PFSK-1 (cell line): ENCODE data around the gene ARHGAP18.

Source experiments
- POLR2AphosphoS5 ChIP-seq: IDR thresholded peaks from 2 replicates; pipeline ENCODE4 v1.6.1; 2012; ENCODE audit warnings: low read depth, mild to moderate bottlenecking, control low read depth, low read length, moderate library complexity
- TAF1 ChIP-seq: IDR thresholded peaks from 2 replicates; pipeline ENCODE4 v1.6.1; 2012; ENCODE audit warnings: low read length, control low read depth, borderline replicate concordance; ENCODE audit not compliant: insufficient read depth

DNA sequence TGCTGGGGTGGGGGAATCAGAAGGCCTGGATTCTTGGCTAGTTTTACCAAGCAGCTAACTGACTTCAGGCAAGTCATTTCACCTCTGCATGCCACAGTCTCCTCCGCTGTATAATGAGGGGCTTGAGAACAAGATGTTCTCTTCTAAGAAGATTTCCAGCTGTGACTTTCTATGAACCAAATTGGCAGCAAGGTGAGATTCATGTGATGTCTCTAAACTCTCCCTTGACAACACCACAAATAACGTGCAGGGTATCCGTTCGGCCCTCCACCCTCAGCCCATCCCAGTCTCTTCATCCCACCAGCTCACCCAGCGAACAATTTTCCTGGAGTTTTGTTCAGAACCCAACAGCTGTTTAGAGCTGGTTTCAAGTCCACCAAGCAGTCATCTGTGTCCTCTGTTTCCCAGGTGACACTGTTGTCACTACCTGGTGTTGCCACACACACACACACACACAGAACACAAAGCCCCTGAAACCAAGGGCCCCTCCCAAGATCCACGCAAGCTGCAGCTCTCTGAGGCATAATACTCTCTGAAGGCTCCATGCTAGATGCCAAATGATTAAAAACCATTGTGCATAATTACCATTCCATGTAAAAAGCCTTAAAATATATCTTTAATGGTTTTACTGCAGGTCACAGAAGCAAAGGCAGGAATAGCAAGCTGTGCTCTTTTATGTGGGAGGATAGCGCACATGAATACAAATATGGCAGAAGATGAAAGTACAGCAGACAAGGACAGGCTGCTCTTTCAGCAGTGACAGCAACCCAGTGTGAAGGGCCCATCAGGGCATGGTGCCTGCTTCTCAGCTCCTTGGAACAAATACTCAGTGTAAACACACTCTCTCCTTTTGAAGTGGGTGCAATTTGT is 48.2 kb downstream of the ARHGAP18 start:
- TF ChIP-seq POLR2AphosphoS5 (no peak), TAF1 (no peak)
